GM19351 (cell line): ENCODE measurements around the gene MUC20.

Experiments
- ATAC-seq: cut with Tn5 transposase; IDR thresholded peaks from one replicate; pipeline ENCODE4 v1.9.1; 2021; ENCODE audit warnings: mild to moderate bottlenecking, moderate library complexity; ENCODE audit not compliant: unreplicated experiment

Gene MUC20

GRCh38 chr3:195754141-195754540 is 33.4 kb downstream of the MUC20 start:
- no peak for ATAC-seq

GRCh38 chr3:195754906-195755305 is 34.1 kb downstream of the MUC20 start:
- no peak for ATAC-seq

GRCh38 chr3:195755391-195755790 is 34.6 kb downstream of the MUC20 start:
- no peak for ATAC-seq

DNA sequence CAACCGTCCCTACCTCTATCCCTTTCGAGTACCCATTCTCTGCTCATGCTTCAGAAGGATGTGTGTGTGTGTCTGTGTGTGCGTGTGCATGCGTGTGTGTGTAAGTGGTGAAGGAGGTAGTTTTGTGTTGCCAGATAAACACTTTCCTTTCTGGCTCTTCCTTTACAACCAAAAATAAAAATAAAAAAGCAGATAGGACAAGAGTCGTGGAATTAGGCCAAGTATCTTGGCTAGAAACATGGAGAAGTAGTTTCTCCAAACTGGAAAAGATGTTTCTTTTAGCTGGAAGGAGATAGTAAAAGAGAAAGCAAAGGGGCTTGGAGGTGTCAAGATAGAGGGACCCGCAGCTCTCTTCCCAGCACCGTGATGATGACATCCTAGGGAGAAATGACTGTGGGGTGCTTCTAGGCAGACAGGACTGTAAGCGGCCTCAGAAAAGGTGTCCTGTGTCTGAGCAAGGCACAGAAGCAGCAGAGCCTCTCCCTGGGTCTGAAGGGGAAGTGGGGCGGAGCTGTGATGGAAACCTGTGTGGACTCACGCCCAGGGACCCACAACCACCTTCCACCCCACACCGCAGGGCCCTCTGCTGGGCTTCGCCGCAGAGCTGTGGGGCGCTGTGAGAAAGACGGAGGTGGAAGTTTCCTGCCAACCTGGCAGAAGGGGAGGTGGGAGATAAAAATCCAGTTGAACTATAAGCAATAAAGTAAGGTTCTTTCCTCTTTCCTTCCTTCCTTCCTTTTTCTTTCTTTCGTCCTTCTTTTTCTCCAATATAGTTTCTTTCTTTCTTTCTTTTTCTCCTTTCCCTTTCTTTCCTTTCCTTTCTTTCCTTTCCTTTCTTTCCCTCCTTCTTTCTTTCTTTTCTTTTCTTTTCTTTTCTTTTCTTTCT is 35.3 kb downstream of the MUC20 start:
- no peak for ATAC-seq

GRCh38 chr3:195757438-195757770 is 36.6 kb downstream of the MUC20 start:
- no peak for ATAC-seq

- ATAC-seq = no peak
These were observed 37.0 kb downstream of the MUC20 start for GRCh38 chr3:195757827-195758226.

DNA sequence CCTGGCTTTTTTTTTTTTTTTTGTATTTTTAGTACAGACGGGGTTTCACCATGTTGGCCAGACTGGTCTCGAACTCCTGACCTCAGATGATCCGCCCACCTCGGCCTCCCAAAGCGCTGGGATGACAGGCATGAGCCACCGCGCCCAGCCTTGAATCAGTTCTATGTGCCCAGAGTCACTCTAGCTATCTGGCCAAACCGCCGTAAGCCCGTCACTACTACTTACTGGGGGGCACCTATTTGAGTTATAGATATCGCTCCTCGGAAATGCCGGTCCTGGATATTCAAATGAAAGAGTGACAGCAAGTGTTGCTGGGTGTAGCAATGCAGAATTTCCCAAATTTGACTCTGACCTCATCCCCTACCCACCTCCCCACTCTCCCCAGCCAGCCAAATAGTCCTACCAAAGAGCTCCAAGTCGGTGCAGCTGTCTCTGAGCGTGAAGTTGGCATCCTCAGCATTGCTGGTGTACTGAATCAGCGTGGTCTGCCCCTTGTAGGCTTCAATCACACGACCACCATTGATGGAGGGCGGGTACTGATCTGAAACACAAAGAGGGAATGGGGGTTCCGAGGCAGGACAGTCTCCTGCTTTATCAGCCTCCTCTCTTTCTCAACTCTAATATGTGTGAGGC is 38.1 kb downstream of the MUC20 start:
- no peak for ATAC-seq

GRCh38 chr3:195760345-195761122 is 39.8 kb downstream of the MUC20 start:
- ATAC-seq = no peak

GRCh38 chr3:195761123-195761566 is 40.4 kb downstream of the MUC20 start:
- no peak for ATAC-seq

- no peak for ATAC-seq
These were observed 40.9 kb downstream of the MUC20 start for GRCh38 chr3:195761567-195762248.

DNA sequence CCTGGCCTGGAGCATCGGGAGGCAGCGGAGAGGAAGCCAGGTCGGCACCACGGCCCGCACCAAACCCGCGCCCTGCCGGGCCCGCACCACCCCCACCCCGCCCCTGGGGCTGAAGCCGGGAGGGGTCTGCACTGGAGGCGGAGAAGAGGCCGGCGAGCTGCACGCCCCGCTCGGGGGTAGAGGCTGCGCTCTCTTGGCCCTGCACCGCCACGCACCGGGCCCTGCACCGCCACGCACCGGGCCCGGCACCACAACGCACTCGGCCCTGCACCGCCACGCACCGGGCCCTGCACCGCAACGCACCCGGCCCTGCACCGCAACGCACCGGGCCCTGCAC is 41.4 kb downstream of the MUC20 start:
- ATAC-seq = no peak

DNA sequence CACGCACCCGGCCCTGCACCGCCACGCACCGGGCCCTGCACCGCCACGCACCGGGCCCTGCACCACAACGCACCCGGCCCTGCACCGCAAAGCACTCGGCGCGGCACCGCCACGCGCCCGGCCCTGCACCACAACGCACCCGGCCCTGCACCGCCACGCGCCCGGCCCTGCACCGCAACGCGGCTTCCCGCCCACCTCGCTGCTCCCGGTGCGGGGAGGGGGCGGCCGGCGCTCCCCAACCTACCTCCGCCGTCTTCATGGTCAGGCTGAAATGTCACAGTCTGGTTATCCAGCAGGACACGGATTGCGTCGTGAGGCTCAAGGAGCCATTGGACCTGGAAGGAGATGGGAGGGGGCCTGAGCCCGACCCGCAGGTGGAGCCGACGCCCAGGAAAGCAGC is 41.8 kb downstream of the MUC20 start:
- no peak for ATAC-seq

GRCh38 chr3:195763076-195763830 is 42.5 kb downstream of the MUC20 start:
- no peak for ATAC-seq

DNA sequence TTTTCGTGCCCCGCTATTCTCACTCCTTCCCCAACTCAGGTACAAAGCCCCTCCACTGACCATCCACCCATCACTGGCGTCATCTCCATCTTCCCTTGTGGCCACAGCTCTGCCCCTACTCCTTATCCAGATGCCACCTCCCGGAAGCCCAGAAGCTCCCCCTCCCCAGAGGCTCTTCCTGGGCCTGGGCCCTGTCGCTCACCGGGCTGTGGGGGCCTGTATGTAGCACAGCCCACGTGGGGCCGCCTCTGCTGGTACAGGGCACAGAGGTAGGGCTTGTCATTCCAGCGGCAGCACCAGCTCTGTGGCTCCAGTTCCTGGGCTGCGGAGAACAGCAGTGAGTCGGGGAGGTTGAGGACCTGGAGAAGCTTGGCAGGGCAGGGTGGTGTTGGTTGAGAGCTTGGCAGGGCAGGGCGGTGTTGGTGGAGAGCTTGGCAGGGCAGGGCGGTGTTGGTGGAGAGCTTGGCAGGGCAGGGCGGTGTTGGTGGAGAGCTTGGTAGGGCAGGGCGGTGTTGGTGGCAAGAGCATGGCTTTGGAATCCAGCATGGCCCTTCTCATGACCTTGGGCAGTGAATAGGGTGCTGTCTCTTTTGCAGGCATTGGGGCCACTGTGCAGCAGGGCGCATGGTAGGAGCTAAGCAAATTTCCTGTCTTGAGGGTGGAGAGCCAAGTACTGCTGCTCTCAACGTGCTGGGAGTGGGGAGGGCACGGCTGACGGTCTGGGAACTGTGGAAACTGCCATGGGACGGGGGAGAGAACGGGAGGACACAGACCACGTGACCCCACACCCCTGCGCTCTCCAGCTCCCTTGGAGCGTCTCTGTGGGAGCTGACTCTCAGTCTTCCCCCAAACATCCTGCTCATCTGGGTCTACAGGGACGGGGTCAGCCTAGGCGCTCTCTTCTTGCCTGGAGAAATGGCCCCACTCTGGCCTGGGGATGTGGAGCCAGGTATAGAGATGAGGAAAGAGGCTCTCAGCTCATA is 43.4 kb downstream of the MUC20 start:
- ATAC-seq = no peak

DNA sequence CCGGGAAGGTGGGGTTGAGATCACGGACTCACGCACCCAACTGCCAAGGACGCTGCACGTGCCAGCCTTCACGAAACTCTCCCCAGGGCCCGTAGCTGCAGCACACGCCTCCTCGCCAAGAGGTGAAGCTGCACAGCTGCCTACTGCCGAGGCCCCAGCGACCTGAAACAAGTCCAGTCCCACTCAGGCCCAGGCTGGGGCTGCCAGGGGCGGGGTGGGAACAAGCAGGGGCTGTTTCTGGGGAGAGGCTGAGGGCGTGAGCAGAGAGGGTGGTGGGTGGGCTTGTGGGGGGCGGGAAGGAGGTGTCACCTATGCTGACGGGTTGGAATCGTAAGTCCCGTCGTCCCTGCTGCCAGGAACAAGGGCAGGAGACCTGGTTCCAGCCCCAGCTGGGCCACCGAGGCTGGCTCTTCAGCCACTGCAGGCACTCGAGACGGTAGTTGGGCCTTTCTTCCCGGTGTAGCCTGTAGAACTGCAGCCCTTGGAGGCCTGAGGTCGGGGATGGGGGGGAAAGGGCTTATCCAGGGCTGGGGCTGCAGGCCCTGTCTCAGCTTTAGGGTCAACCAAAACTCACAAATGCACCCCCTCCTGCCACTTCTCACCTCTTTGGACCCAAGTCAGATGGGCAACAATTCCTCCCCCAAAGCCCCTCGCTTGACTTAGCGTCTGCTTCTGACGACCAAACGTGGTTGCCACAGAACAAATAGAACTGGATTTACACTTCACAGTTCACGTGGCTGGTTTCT is 44.4 kb downstream of the MUC20 start:
- ATAC-seq = no peak

DNA sequence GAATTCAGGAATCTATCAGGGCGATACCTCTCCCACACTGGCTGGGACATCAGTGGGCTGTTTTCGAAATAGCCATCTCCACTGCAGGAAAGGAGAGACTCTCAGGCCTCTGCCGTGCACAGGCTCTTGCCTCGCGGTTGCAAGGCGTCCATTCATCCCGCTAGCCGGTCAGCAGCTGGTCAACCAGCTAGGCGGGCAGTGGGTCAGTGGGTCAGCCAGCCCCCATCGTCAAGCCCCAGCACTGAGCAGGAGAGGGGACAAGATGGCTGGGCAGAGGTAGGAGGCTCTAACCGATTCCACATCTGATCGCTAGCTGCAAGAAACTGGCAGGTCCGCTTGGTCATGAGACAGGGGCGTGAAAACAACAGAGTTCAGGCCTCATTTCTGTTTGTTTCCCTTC is 45.9 kb downstream of the MUC20 start:
- ATAC-seq = no peak

GRCh38 chr3:195767792-195768191 is 47.0 kb downstream of the MUC20 start:
- no peak for ATAC-seq

DNA sequence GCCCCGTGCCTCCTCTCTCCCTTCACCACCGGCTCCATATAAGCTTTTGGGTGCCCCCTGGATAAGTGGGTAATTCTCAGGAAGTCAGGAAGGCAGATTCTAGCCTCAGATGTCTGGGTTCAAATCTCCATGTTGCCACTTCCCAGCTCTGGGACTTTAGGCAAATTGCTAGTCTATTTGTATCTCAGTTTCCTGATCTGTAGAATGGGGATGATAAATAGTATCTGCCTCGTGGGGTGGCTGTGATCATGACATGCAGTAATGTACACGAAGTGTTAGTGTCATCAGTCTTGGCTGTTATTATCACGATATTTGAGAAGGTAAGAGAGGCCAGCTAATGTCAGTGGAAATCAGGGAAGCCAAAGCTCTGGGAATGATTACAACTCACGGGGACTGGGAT is 47.6 kb downstream of the MUC20 start:
- ATAC-seq = no peak

- ATAC-seq = no peak
These were observed 48.1 kb downstream of the MUC20 start for GRCh38 chr3:195768831-195769303.
